ENCODE measurements around the gene CHRDL2.

CHRDL2 gene

DNA sequence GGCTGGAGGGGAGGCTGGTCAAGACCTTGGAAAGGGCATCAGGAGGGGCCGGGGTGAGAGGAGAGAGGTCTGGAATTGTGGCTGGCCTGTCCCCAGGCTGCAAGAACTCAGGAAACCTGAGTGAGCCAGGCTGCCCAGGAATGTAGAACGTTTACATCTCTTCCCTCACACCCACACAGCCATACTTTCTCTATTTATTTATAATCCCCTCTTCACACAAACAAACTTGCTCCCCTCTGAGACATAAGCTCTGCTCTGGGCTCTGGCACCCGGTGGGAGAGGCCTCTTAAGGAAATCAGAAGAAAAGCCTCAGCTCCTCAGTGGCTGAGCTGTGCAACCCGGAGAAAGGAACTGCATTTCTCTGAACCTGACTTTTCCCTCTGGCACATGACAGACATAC is 5.5 kb downstream of the CHRDL2 start:
- Histone ChIP-seq H3K27me3 (ENCODE audit: insufficient read depth, low read length) (peaks cover 65% of the 10 kb centered on the region), H3K4me3 (ENCODE audit: low read length) (no peak overlapping the region), H3K9ac (ENCODE audit: low read depth, low read length) (no peak overlapping the region), H3K36me3 (ENCODE audit: insufficient read depth, low read length) (no peaks in the 10 kb centered on the region), H3K4me1 (ENCODE audit: insufficient read depth, low read length) (peaks cover 5% of the 10 kb centered on the region), H3K9me3 (ENCODE audit: insufficient read depth, low read depth, low read length) (no peaks in the 10 kb centered on the region), H3K27ac (ENCODE audit: low read depth, low read length) (no peak overlapping the region)
- WGBS: 68% methylated on average over 4 of the region's 4 CpGs

DNA sequence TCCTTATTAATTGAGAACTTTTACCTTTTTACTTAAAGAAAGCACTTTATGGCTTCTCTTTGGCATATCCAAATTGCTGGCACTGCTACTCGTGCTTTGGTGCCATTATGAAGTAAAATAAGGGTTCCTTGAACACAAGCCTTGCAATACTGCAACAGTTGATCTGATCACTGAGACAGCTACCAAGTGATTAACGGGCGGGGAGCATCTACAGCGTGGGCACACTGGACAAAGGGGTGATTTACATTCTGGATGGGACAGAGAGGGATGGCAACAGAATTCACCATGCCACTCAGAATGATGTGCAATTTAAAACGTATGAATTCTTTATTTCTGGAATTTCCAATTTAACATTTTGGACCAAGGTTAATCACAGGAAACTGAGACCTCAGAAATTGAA is 7.7 kb downstream of the CHRDL2 start:
- H3K9me3 ChIP-seq (ENCODE audit: insufficient read depth, low read depth, low read length): no peaks in the 10 kb centered on the region
- 97% methylated on average over 5 of the region's 5 CpGs for WGBS
- H3K27me3 ChIP-seq (ENCODE audit: insufficient read depth, low read length): peaks cover 46% of the 10 kb centered on the region
- H3K4me3 ChIP-seq (ENCODE audit: low read length): no peak overlapping the region
- H3K9ac ChIP-seq (ENCODE audit: low read depth, low read length): no peak overlapping the region
- peaks cover 9% of the 10 kb centered on the region for H3K4me1 ChIP-seq (ENCODE audit: insufficient read depth, low read length)
- no peak overlapping the region for H3K27ac ChIP-seq (ENCODE audit: low read depth, low read length)
- H3K36me3 ChIP-seq (ENCODE audit: insufficient read depth, low read length): no peaks in the 10 kb centered on the region

DNA sequence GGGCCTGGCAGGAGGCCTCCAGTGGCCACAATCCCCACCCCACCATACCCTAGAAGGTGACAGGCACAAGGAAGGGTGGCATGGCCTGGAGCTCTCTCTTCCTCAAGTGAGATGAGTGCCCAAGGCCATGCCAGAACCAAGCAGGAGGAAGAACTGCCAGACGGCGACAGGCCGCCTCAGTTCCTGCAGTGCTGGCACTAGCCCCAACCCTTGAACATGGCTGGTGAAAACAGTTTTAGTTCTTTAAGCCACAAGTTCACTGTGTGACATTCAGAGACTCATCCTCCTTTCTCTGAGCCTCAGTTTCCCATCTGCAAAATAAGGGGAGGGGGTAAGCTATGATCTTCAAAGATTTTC is 9.8 kb downstream of the CHRDL2 start:
- WGBS: 97% methylated on average over 3 of the region's 3 CpGs
- no peak overlapping the region for H3K9ac ChIP-seq (ENCODE audit: low read depth, low read length)

DNA sequence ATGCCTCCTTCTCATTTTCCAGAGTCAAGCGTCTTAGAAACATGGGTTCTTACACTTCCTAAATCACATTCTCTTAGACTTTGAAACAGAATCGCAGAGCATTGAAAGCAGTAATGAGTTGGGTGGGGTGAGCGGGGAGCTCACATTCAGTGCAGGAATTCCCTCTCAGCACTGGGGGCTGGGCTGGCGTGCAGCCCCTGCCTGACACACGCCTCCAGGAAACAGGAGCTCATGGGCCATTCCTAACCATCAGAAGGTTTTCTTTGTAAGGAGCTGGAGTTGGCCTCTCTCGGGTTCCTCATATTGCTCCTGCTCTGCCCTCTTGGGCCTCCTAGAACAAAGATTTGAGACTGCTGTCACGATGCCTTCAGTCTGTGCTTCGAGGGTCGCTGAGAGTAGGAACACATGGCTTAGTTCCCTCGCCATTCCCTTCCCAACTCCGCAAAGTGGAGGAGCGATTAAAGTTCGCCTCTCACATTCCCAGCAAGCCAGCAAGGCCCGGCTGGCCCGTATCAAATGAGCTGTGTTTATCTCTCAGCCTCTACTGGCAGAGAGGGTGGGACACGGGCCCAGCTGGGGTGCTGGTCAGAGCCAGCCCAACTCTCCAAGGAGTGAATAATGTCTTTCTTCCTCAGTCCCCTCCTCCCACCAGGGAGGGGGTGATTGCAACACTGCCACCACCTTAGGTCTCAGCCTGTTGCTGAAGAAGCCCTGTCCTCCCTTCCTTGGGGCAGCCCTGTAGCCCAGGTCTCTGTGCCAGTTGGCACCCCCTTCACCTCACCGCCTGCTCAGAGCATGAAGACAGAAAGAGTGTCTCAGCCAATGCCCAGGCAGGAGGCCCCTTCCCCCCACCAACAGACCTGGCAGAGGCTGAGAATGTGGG is 10.4 kb downstream of the CHRDL2 start:
- Histone ChIP-seq H3K27ac (ENCODE audit: low read depth, low read length) (no peak overlapping the region), H3K4me3 (ENCODE audit: low read length) (no peak overlapping the region), H3K4me1 (ENCODE audit: insufficient read depth, low read length) (peaks cover 9% of the 10 kb centered on the region), H3K36me3 (ENCODE audit: insufficient read depth, low read length) (no peaks in the 10 kb centered on the region), H3K9me3 (ENCODE audit: insufficient read depth, low read depth, low read length) (no peaks in the 10 kb centered on the region), H3K27me3 (ENCODE audit: insufficient read depth, low read length) (peaks cover 23% of the 10 kb centered on the region), H3K9ac (ENCODE audit: low read depth, low read length) (no peak overlapping the region)
- 65% methylated on average over 17 of the region's 17 CpGs for WGBS

More for the DNA sequence above, 9.8 kb downstream of the CHRDL2 start:
- peaks cover 9% of the 10 kb centered on the region for H3K4me1 ChIP-seq (ENCODE audit: insufficient read depth, low read length)
- peaks cover 29% of the 10 kb centered on the region for H3K27me3 ChIP-seq (ENCODE audit: insufficient read depth, low read length)
- no peaks in the 10 kb centered on the region for H3K9me3 ChIP-seq (ENCODE audit: insufficient read depth, low read depth, low read length)
- H3K27ac ChIP-seq (ENCODE audit: low read depth, low read length): no peak overlapping the region
- H3K4me3 ChIP-seq (ENCODE audit: low read length): no peak overlapping the region
- no peaks in the 10 kb centered on the region for H3K36me3 ChIP-seq (ENCODE audit: insufficient read depth, low read length)

DNA sequence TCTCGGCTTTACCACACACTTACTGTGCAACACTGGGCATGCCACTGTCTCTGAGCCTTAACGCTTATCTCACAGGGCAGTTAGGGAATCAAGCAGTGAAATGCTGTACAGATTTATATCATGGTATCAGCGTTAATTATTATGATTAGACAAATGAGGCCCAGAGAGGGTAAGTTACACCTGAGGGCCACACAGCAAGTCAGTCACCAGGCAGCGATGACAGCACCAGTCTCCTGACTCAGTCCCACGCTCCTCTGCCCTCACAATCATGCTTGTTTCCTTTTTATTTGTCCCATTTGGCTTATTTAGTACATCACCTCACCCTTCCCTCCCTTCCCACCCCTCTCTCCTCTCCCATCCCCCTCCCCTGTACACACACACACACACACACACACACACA is 12.2 kb downstream of the CHRDL2 start:
- Histone ChIP-seq H3K27me3 (ENCODE audit: insufficient read depth, low read length) (peaks cover 11% of the 10 kb centered on the region), H3K4me3 (ENCODE audit: low read length) (no peak overlapping the region), H3K36me3 (ENCODE audit: insufficient read depth, low read length) (no peaks in the 10 kb centered on the region), H3K9ac (ENCODE audit: low read depth, low read length) (no peak overlapping the region), H3K9me3 (ENCODE audit: insufficient read depth, low read depth, low read length) (no peaks in the 10 kb centered on the region), H3K4me1 (ENCODE audit: insufficient read depth, low read length) (peaks cover 9% of the 10 kb centered on the region), H3K27ac (ENCODE audit: low read depth, low read length) (no peak overlapping the region)
- WGBS: 91% methylated on average over 5 of the region's 5 CpGs

DNA sequence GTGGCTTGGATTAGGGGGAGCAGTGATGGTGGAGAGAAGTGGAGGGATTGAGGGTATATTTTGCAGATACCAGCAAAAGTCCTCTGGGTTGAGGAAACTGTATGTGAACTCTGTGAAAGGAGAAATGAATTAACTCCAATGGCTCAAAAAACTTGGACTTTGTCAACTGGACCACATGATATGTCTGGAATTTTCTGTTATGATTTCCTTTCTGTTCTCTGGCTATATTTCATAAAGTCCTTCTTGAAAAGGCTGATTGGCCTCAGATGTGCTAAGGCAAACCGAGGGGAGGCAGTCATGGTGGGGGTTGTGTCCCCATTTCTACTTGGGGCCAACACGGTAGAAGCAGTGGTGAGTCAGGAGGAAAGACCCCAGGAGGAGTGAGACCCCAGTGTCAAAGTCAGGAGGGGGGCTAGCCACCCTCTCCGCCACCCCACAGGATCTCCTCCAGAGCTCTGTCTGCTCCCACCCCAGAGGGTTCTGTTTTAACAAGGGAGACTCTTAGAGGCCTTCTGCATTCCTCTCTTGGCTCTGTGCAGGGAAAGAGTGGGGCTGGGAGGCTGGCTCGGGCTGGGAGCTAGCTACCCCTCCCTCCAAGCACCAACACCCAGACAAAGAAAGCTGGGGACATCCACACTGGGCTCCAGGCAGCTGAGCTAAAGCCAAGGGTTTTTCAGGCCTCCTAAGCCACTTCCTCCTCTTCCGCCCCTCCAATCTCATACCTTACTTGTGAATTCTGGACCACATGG is 13.8 kb downstream of the CHRDL2 start:
- H3K9ac ChIP-seq (ENCODE audit: low read depth, low read length): no peak overlapping the region
- peaks cover 9% of the 10 kb centered on the region for H3K4me1 ChIP-seq (ENCODE audit: insufficient read depth, low read length)
- no peaks in the 10 kb centered on the region for H3K9me3 ChIP-seq (ENCODE audit: insufficient read depth, low read depth, low read length)
- no peaks in the 10 kb centered on the region for H3K36me3 ChIP-seq (ENCODE audit: insufficient read depth, low read length)
- no peak overlapping the region for H3K4me3 ChIP-seq (ENCODE audit: low read length)
- WGBS: 79% methylated on average over 5 of the region's 5 CpGs
- no peak overlapping the region for H3K27ac ChIP-seq (ENCODE audit: low read depth, low read length)
- 0 out of 2 replicates have a peak, but pooled peaks cover 2% of the 10 kb centered on the region for H3K27me3 ChIP-seq (ENCODE audit: insufficient read depth, low read length)

DNA sequence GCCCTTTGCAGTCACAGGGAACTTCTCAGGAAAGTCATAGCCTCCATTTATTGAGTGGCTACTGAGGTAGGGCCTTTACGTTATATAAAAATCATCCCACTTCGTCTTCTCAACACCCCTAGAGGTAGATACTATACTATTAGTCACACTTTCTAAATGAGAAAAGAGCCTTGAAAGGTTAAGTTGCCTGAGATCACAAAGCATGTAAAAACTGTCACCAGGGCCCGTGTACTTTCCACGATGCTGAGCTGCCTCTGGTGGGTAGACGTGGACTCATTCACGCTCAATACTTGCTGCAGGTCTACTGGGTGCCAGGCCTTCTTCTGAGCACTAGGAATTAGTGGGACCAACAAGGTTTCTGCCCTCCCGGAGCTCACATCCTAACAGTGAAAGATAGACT is 16.3 kb downstream of the CHRDL2 start:
- 96% methylated on average over 7 of the region's 7 CpGs for WGBS
- H3K27me3 ChIP-seq (ENCODE audit: insufficient read depth, low read length): no peaks in the 10 kb centered on the region
- H3K9me3 ChIP-seq (ENCODE audit: insufficient read depth, low read depth, low read length): no peaks in the 10 kb centered on the region
- no peak overlapping the region for H3K9ac ChIP-seq (ENCODE audit: low read depth, low read length)
- H3K27ac ChIP-seq (ENCODE audit: low read depth, low read length): no peak overlapping the region
- H3K36me3 ChIP-seq (ENCODE audit: insufficient read depth, low read length): no peaks in the 10 kb centered on the region
- H3K4me1 ChIP-seq (ENCODE audit: insufficient read depth, low read length): peaks cover 6% of the 10 kb centered on the region
- H3K4me3 ChIP-seq (ENCODE audit: low read length): no peak overlapping the region

DNA sequence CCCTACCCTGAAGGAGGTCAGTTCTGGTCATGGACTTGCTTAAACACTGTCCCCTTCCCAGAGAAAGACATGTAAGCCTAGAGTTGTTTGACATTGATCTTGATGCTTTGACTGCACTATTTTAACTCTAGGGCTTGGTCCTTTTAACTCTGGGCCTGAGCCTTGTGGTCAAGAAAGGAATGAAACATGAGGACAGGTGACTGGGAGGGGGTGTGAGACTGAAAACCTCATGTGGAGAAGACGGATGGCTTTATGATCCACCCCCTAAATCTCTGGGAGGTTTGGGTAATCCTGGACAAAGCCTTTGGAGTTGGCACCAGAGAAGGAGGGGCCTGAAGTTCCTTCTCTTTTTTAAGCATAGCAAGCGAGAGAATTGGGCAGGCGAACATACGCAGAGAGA is 17.5 kb downstream of the CHRDL2 start:
- H3K4me3 ChIP-seq (ENCODE audit: low read length): no peak overlapping the region
- H3K27ac ChIP-seq (ENCODE audit: low read depth, low read length): no peak overlapping the region
- H3K9me3 ChIP-seq (ENCODE audit: insufficient read depth, low read depth, low read length): no peaks in the 10 kb centered on the region
- H3K27me3 ChIP-seq (ENCODE audit: insufficient read depth, low read length): no peaks in the 10 kb centered on the region
- no peak overlapping the region for H3K9ac ChIP-seq (ENCODE audit: low read depth, low read length)
- no peaks in the 10 kb centered on the region for H3K36me3 ChIP-seq (ENCODE audit: insufficient read depth, low read length)
- peaks cover 6% of the 10 kb centered on the region for H3K4me1 ChIP-seq (ENCODE audit: insufficient read depth, low read length)
- 63% methylated on average over 4 of the region's 4 CpGs for WGBS

DNA sequence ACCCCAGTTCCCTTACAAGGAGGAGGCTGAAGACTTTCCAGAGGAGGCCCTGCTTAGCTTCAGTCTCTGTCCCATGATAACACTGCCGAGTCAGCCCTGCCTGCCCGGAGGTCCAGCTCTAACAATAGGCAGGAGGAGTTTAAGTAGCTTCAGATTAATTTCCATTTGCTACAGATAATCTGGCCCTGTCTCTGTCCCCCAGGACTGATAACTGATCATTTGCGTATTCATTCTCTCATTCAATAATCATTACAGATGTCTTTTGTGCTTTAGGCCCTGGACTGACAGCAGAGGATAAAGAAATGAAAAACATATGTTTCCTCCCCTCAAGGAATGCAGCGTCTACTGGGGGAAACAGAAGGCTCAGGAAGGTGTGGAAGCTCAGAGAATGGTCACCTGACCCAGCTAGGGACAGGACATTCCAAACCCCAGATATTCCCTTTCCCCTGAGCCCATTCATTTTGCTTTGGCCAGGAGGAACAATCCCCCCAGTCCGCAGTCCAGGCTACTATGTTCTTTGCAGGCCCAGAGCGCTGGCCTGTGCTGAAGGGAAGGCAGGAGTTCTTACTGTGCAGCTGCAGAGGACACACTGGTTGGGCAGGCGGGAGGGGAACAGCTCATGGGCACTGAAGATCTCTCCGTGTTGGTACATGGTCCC is 20.8 kb downstream of the CHRDL2 start:
- Histone ChIP-seq H3K4me1 (ENCODE audit: insufficient read depth, low read length) (peaks cover 6% of the 10 kb centered on the region), H3K9ac (ENCODE audit: low read depth, low read length) (no peak overlapping the region; the same call in 1 of the 2 replicates), H3K9me3 (ENCODE audit: insufficient read depth, low read depth, low read length) (no peaks in the 10 kb centered on the region), H3K27ac (ENCODE audit: low read depth, low read length) (no peak overlapping the region), H3K27me3 (ENCODE audit: insufficient read depth, low read length) (no peaks in the 10 kb centered on the region), H3K4me3 (ENCODE audit: low read length) (no peak overlapping the region), H3K36me3 (ENCODE audit: insufficient read depth, low read length) (no peaks in the 10 kb centered on the region)
- 67% methylated on average over 8 of the region's 8 CpGs for WGBS

DNA sequence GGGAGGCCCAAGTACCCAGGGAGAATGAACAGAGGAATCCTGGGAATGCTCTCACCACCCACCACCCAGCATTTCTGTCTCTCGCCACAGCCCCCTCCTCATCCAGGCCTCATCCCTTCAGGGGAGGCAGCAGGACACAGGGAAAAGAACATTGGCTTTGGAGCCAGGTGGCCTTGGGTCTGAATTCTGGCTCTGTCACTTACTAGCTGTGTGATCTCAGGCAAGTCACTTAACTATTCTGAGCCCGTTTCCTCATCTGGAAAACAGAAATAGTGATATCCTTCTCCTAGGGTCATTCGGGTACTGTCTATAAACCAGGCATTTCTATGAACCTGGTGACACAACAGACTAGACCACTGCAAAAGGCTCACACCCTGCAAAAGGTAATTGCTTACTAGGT is 22.1 kb downstream of the CHRDL2 start:
- H3K4me3 ChIP-seq (ENCODE audit: low read length): no peak overlapping the region
- H3K27ac ChIP-seq (ENCODE audit: low read depth, low read length): no peak overlapping the region
- H3K4me1 ChIP-seq (ENCODE audit: insufficient read depth, low read length): peaks cover 6% of the 10 kb centered on the region
- H3K36me3 ChIP-seq (ENCODE audit: insufficient read depth, low read length): no peaks in the 10 kb centered on the region
- H3K9ac ChIP-seq (ENCODE audit: low read depth, low read length): no peak overlapping the region
- 63% methylated on average over 3 of the region's 3 CpGs for WGBS
- no peaks in the 10 kb centered on the region for H3K27me3 ChIP-seq (ENCODE audit: insufficient read depth, low read length)
- no peaks in the 10 kb centered on the region for H3K9me3 ChIP-seq (ENCODE audit: insufficient read depth, low read depth, low read length)

Measured in HUES64 (cell line).